WERI-Rb-1 (cell line): Measurements from ENCODE around the gene SPTLC2.

Source experiments
- DNase-seq: peaks from one replicate; pipeline ENCODE4 v3.0.0-alpha.2; 2020
- H3K27ac ChIP-seq: fragments of 250-450 bp; sonication (Bioruptor Pico); 2 replicates; pipeline ENCODE4 v1.5.1; 2020; ENCODE audit warnings: mild to moderate bottlenecking, moderate library complexity
- H3K27me3 ChIP-seq: fragments of 250-450 bp; sonication (Bioruptor Pico); 2 replicates; pipeline ENCODE4 v1.5.1; 2021; ENCODE audit warnings: mild to moderate bottlenecking, low read depth, moderate library complexity; ENCODE audit not compliant: insufficient read depth, severe bottlenecking
- H3K36me3 ChIP-seq: fragments of 250-450 bp; sonication (Bioruptor Pico); 2 replicates; pipeline ENCODE4 v1.5.1; 2020; ENCODE audit warnings: mild to moderate bottlenecking, moderate library complexity
- H3K4me3 ChIP-seq: 2 replicates; pipeline ENCODE4 v1.5.1; 2011; ENCODE audit warnings: low read depth, mild to moderate bottlenecking, control low read depth, low read length
- H3K9me3 ChIP-seq: fragments of 250-450 bp; sonication (Bioruptor Pico); 2 replicates; pipeline ENCODE4 v1.5.1; 2021; ENCODE audit warnings: mild to moderate bottlenecking, moderate library complexity; ENCODE audit not compliant: severe bottlenecking
- TF ChIP-seq, protein P1 (sequence below): IDR thresholded peaks from 2 replicates; pipeline ENCODE4 v1.5.1; 2011; ENCODE audit warnings: low read depth, mild to moderate bottlenecking, control low read depth, inconsistent platforms, low read length

Gene SPTLC2

DNA sequence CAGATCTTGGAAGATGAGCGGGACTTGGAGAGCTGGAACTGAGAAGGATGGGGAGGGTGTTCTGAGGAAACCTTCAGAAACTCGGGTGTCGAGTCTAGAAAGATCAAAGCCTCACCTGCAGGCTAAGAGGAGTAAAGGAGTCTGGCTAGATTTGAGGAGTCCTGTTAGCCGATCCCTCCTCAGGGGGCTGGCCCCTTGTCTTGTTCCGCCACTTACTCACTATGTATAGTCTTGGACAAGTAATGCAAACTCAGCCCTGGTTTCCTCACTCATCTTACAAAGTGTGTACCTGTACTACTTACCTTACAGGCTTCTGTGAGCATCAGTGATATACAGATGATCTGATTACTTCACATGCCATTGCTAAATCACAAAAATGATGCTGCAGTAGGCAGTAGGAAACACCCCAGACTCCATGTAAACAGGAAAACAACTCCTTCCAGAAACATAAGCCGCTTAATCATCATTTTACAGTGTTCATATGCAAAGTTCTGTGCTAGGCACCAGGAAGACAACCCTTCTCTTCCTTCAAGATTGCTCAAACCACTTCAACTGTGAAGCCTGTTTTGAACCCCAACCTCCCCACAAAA, 2.0 kb upstream of the SPTLC2 start:
- DNase-seq, result no peak
- no peaks in the 10 kb centered on the region for H3K9me3 ChIP-seq
- H3K36me3 ChIP-seq, result no peaks in the 10 kb centered on the region
- TF ChIP-seq, protein P1, sequence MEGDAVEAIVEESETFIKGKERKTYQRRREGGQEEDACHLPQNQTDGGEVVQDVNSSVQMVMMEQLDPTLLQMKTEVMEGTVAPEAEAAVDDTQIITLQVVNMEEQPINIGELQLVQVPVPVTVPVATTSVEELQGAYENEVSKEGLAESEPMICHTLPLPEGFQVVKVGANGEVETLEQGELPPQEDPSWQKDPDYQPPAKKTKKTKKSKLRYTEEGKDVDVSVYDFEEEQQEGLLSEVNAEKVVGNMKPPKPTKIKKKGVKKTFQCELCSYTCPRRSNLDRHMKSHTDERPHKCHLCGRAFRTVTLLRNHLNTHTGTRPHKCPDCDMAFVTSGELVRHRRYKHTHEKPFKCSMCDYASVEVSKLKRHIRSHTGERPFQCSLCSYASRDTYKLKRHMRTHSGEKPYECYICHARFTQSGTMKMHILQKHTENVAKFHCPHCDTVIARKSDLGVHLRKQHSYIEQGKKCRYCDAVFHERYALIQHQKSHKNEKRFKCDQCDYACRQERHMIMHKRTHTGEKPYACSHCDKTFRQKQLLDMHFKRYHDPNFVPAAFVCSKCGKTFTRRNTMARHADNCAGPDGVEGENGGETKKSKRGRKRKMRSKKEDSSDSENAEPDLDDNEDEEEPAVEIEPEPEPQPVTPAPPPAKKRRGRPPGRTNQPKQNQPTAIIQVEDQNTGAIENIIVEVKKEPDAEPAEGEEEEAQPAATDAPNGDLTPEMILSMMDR, result no peak
- no peak overlapping the region for H3K27ac ChIP-seq
- no peaks in the 10 kb centered on the region for H3K27me3 ChIP-seq
- no peak overlapping the region for H3K4me3 ChIP-seq

DNA sequence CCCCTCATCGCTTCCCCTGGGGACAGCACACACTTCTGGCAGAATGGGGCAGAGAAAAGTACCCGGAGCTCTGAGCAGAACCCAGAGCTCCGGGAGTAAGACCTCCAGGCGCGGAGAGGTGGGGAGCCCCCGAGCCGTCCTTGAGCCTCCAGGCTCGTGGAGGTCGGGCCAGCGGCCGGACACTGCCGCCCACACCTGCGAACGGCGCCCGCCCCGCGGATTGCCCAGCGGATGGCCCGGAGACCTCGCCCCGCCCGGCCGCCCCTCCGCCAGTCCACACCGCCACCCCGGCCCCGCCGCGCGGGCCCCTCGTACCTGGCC, 344 bp downstream of the SPTLC2 start:
- no peaks in the 10 kb centered on the region for H3K36me3 ChIP-seq
- TF ChIP-seq, protein P1, result no peak
- no peaks in the 10 kb centered on the region for H3K27me3 ChIP-seq
- H3K4me3 ChIP-seq, result peak overlapping the region; percentile 96
- no peak for DNase-seq
- peak overlapping the region; percentile 54 for H3K27ac ChIP-seq
- no peaks in the 10 kb centered on the region for H3K9me3 ChIP-seq

DNA sequence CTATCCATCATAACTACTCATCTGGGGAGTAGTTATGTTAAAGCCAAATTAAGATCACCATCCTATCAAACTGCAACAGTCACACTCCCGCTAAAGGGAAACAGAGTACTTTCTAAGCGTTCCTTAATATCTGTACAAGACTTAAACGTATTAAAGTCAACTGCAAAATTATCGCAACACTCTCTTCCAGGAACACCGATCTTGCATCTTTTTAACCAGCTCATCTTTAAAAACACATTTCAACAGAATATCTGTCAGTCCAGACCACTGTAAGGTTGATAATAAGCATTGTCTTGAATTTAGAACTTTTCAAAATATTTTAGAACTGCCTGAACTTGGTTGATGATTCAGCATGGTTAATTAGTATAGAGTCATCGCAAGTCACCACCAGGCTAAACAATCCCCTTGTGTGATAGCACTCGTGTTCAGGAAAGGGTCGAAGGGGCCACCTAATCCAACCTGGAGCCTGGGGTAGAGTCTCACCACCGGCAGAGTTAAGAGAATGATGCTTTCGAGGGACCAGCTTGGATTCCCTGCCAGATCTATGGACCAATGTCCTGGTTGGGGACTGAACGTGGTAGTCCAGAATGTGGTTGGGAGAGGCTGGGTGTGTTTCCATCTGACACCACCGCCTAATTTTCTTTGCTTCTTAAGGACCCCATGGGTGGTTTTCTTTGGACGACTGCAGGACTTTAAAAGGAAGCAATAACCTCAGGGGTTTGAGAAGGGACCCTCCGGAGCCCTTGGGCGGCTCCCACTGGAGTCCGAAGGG, 890 bp downstream of the SPTLC2 start:
- H3K27ac ChIP-seq, result peak overlapping the region; percentile 54
- H3K36me3 ChIP-seq, result no peaks in the 10 kb centered on the region
- no peaks in the 10 kb centered on the region for H3K27me3 ChIP-seq
- TF ChIP-seq, protein P1, result no peak
- H3K9me3 ChIP-seq, result no peaks in the 10 kb centered on the region
- peak; percentile 8 for DNase-seq
- peak overlapping the region; percentile 96 for H3K4me3 ChIP-seq

DNA sequence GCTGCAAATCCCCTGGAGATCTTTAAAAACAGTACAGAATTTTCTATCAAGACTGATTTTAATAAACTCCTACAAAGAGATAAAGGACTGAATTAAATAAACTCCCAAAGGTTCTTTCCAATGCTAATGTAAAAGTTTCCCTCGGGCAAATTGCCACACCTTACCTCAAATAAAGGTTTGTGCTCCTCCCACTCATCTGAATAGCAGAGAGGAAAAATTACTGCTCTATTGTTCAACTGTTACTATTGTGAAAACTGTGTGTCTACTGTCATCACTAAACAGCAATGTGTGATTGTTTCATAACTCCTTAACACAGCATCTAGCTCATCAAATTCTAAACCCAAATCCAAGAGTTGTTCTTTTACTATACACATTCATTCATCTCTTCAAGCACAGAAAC, 3.2 kb downstream of the SPTLC2 start:
- Histone ChIP-seq H3K4me3 (no peak overlapping the region), H3K36me3 (no peaks in the 10 kb centered on the region)

DNA sequence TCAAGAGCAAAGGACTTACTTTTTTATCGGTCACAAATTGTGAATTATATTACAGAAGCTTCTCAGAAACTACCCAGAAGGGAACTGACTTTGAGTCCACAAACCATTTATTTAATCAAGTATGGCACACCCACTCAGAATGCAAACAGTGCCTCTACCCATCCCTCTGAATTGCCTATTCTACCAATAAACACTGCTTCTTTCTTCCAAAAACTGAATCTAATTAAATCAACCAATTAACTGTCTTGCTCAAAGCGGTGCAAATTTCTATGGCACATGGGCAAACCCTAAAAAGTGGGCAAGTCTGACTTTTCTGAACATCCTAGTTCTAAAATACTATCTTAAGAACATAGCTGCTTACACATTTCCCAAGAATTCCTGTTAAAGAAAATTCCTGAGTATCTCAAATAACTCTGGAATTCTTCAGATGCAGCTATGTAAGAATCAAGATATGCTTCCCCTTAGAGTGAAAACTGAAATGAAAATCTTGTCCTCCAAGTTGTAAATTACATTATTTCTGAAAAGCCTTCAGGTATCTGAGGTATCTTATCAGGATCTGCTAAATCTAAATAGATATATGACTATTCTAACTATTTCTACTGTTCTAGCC, 4.3 kb downstream of the SPTLC2 start:
- Histone ChIP-seq H3K4me3 (no peak overlapping the region), H3K9me3 (no peaks in the 10 kb centered on the region), H3K27me3 (no peaks in the 10 kb centered on the region), H3K36me3 (no peaks in the 10 kb centered on the region), H3K27ac (no peak overlapping the region)
- no peak for DNase-seq
- TF ChIP-seq, protein P1, result no peak

More for the DNA sequence above, 3.2 kb downstream of the SPTLC2 start:
- DNase-seq, result no peak
- no peaks in the 10 kb centered on the region for H3K9me3 ChIP-seq
- H3K27me3 ChIP-seq, result no peaks in the 10 kb centered on the region
- TF ChIP-seq, protein P1, result no peak
- no peak overlapping the region for H3K27ac ChIP-seq
